Heart left ventricle (tissue), 13 donors: ENCODE results near the gene SEPTIN1.

Experiments used
- POLR2A ChIP-seq, 2 donors: fragments of 450-650 bp; IDR thresholded peaks; one replicate each; pipeline ENCODE4 v1.6.1; 2017; ENCODE audit warnings: antibody characterized with exemption in 2 of 2, mild to moderate bottlenecking in 2 of 2, moderate library complexity in 2 of 2
- TF ChIP-seq, protein P1 (sequence below), 12 donors: fragments of 200-600 bp; sonication (generic) in 4 of 12; IDR thresholded peaks; one replicate each; pipeline versions ENCODE4 v1.5.0 to v1.8.0; 2018 to 2022; ENCODE audit warnings: antibody characterized with exemption in 12 of 12, mild to moderate bottlenecking in 5 of 12
- donor health status: ischemic (EF 13 %, LVEDD 7.1; RV severe dilation, severe dysfunction).
- donor health status: DM: no; HTN: yes; CAD: no.
- donor health status: DM: no; HTN: no; CAD: no.
- donor health status: ischemic (EF 25% LVEDD 6.9; RV normal size, moderate dysfunction).
- donor health status: ischemic (EF 25% LVEDD 5.7; RV mildly dilated, moderate dysfunction).
- donor health status: ischemic (EF 35%, LVEDD 5.7; RV mildly dilated, moderate dysfunction).
- donor health status: nonischemic (EF 11% LVEDD 7.7; RV severe dilation, severe dysfunction).
- donor health status: DM: yes; HTN: yes; CAD: no.
- donor health status: PGD.
- donor health status: ischemic (EF 29% LVEDD 5.4; RV normal size, mild dysfunction).
- donor health status: nonischemic (EF 23%, LVEDD 6.1; RV moderate dilation, normal function).

DNA sequence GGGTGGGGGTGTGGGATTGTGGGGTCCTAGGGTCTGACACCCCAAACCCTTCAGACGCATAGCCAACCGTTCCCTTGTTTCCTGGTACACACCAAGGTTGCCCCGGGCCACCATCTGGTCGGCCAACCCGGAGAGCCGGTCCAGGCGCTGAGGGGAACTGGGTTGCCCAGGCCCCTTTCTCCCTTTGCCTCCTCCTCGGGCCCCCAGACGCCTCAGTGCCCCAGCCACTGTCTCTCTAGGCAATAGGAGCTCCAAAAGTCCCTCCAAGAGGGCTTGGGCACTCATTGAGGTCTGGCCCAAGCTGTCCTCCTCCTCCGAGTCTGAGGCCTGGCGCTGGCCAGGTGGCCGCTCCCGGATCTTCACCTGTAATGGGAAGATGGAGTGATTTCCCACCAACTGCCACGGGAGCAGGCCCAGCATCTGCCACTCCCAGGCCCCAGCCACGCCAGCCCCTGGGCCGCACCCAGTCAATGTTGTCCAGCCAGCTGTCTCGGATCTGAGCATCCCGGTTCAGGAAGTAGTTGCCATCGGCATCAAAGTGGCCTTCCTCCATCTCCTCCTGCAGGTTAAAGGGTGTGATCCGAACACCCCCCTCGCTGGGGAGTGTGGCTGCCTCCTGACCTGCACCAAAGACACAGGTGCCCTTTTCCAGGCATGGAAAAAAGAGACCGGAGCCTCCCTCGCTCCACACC lies 28.8 kb downstream of the SEPTIN1 start:
- TF ChIP-seq, protein P1, sequence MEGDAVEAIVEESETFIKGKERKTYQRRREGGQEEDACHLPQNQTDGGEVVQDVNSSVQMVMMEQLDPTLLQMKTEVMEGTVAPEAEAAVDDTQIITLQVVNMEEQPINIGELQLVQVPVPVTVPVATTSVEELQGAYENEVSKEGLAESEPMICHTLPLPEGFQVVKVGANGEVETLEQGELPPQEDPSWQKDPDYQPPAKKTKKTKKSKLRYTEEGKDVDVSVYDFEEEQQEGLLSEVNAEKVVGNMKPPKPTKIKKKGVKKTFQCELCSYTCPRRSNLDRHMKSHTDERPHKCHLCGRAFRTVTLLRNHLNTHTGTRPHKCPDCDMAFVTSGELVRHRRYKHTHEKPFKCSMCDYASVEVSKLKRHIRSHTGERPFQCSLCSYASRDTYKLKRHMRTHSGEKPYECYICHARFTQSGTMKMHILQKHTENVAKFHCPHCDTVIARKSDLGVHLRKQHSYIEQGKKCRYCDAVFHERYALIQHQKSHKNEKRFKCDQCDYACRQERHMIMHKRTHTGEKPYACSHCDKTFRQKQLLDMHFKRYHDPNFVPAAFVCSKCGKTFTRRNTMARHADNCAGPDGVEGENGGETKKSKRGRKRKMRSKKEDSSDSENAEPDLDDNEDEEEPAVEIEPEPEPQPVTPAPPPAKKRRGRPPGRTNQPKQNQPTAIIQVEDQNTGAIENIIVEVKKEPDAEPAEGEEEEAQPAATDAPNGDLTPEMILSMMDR (IDR thresholded peaks at IDR 0.05): no peak
- TF ChIP-seq POLR2A (IDR thresholded peaks at IDR 0.05): no peak
